Measurements from ENCODE around the gene PIKFYVE.

PIKFYVE gene

DNA sequence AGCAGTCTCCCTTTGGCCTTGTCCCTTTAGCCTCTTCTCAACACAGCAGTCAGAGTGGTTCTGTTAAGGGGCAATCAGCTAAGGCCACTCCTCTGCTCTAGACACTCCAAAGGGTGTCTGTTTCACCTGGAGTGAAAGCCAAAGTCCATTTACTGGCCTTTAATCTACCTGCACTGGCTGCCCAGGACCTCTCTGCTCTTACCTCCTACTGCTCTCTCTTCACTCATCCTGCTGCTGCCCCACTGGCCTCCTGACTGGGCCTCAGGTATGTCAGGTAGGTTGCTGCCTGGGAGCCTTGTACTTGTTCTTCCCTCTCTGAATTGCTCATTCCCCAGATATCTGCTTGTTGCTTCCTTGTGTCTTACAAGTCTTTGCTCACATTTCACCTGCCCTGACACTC, 68.2 kb downstream of the PIKFYVE start:
- no peak overlapping the region for H4K12ac ChIP-seq (ENCODE audit: low read depth, low read length)
- DNase-seq = no peak
- no peak overlapping the region for H4K8ac ChIP-seq (ENCODE audit: low read depth, low read length)
- H3K36me3 ChIP-seq (ENCODE audit: control insufficient read depth in 1 of 2, insufficient read depth in 2 of 2, low read length in 2 of 2) = peaks cover 11 to 14% of the 10 kb centered on the region in 2 experiments
- no peak overlapping the region for H2BK120ac ChIP-seq (ENCODE audit: insufficient read depth, low read length, poor library complexity)
- H3K27ac ChIP-seq (ENCODE audit: low read depth, low read length) = no peak overlapping the region
- H3K14ac ChIP-seq (ENCODE audit: low read length) = no peak overlapping the region
- H3K9ac ChIP-seq (ENCODE audit: low read length) = no peak overlapping the region
- H3K9me3 ChIP-seq (ENCODE audit: insufficient read depth, low read depth, low read length) = no peaks in the 10 kb centered on the region
- no peak overlapping the region for H2BK12ac ChIP-seq (ENCODE audit: low read length)
- H3K18ac ChIP-seq (ENCODE audit: low read length) = no peak overlapping the region
- no peak overlapping the region for H2AFZ ChIP-seq (ENCODE audit: insufficient read depth, low read length, poor library complexity)
- H3K4me2 ChIP-seq (ENCODE audit: low read length) = no peak overlapping the region
- no peaks in the 10 kb centered on the region for H3K79me2 ChIP-seq (ENCODE audit: control insufficient read depth, insufficient read depth, low read length, poor library complexity)
- no peak overlapping the region for H2AK5ac ChIP-seq (ENCODE audit: low read length)
- no peak overlapping the region for H3K4ac ChIP-seq (ENCODE audit: low read depth, low read length)
- H3K79me1 ChIP-seq (ENCODE audit: low read length) = no peaks in the 10 kb centered on the region
- H3K4me1 ChIP-seq (ENCODE audit: control insufficient read depth in 1 of 2, insufficient read depth in 2 of 2, low read length in 2 of 2) = no peaks in the 10 kb centered on the region
- H3K27me3 ChIP-seq (ENCODE audit: insufficient read depth, low read length) = no peaks in the 10 kb centered on the region
- no peak overlapping the region for H3K23ac ChIP-seq (ENCODE audit: low read length)
- H4K91ac ChIP-seq (ENCODE audit: low read depth, low read length) = no peak overlapping the region
- no peak overlapping the region for H3K4me3 ChIP-seq (ENCODE audit: low read depth, low read length)
- no peak overlapping the region for H2BK5ac ChIP-seq (ENCODE audit: low read depth, low read length, poor library complexity)

DNA sequence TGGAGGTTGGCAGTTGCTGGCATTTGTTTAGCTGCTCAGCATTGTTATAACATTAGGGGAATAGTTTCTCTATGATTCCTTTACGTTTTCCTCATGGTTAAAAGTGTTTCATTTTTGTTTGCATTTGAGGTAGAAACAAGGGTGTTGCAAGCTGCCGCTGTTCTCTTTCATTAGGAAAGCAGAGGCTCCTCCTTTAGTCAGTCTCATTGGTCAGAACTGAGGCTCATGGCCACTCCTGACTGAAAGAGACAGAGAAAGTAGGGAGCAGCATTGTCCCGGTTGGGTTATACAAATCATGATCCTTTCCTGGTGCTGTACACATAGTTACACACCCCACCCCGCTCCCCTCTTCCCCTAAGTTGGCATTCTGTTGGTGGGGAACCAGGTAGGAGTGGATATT, 80.7 kb downstream of the PIKFYVE start:
- no peak overlapping the region for H3K4ac ChIP-seq (ENCODE audit: low read depth, low read length)
- no peak for DNase-seq
- H4K91ac ChIP-seq (ENCODE audit: low read depth, low read length) = no peak overlapping the region
- no peak overlapping the region for H2BK12ac ChIP-seq (ENCODE audit: low read length)
- no peak overlapping the region for H2BK5ac ChIP-seq (ENCODE audit: low read depth, low read length, poor library complexity)
- H3K18ac ChIP-seq (ENCODE audit: low read length) = no peak overlapping the region
- no peak overlapping the region for H3K27ac ChIP-seq (ENCODE audit: low read depth, low read length)
- no peak overlapping the region for H3K23ac ChIP-seq (ENCODE audit: low read length)
- no peaks in the 10 kb centered on the region for H3K9me3 ChIP-seq (ENCODE audit: insufficient read depth, low read depth, low read length)
- no peak overlapping the region for H3K14ac ChIP-seq (ENCODE audit: low read length)
- peak overlapping the region; percentile 53 for H3K9ac ChIP-seq (ENCODE audit: low read length)
- no peaks in the 10 kb centered on the region for H3K79me2 ChIP-seq (ENCODE audit: control insufficient read depth, insufficient read depth, low read length, poor library complexity)
- H3K4me3 ChIP-seq (ENCODE audit: low read depth, low read length) = no peak overlapping the region
- peaks cover 10 to 12% of the 10 kb centered on the region in 2 experiments for H3K36me3 ChIP-seq (ENCODE audit: control insufficient read depth in 1 of 2, insufficient read depth in 2 of 2, low read length in 2 of 2)
- no peak overlapping the region for H3K4me2 ChIP-seq (ENCODE audit: low read length)
- no peaks in the 10 kb centered on the region for H3K4me1 ChIP-seq (ENCODE audit: control insufficient read depth in 1 of 2, insufficient read depth in 2 of 2, low read length in 2 of 2)
- no peak overlapping the region for H4K8ac ChIP-seq (ENCODE audit: low read depth, low read length)
- H2AK5ac ChIP-seq (ENCODE audit: low read length) = no peak overlapping the region
- no peak overlapping the region for H4K12ac ChIP-seq (ENCODE audit: low read depth, low read length)
- H3K79me1 ChIP-seq (ENCODE audit: low read length) = no peaks in the 10 kb centered on the region
- no CpG with 5 or more reads among the region's 4 CpGs for WGBS (ENCODE audit: extremely low coverage, insufficient coverage, insufficient read length)
- H2AFZ ChIP-seq (ENCODE audit: insufficient read depth, low read length, poor library complexity) = no peak overlapping the region
- H3K27me3 ChIP-seq (ENCODE audit: insufficient read depth, low read length) = no peaks in the 10 kb centered on the region
- H2BK120ac ChIP-seq (ENCODE audit: insufficient read depth, low read length, poor library complexity) = no peak overlapping the region

DNA sequence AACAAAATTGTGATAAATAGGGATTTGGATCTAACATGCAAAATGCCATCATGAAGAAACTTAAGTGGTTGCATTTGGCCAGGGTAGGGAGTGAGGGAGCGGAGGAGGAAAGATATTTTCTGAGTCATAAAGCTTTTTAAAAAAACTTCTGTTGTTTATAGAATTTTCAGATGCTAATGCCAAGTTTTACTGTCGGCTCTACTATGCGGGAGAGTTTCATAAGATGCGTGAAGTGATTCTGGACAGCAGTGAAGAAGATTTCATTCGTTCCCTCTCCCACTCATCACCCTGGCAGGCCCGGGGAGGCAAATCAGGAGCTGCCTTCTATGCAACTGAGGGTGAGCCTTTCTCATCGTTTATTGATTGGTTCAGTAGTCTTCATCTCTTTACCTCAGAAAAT, 84.6 kb downstream of the PIKFYVE start:
- Histone ChIP-seq H3K27ac (ENCODE audit: low read depth, low read length) (no peak overlapping the region), H4K12ac (ENCODE audit: low read depth, low read length) (no peak overlapping the region), H3K14ac (ENCODE audit: low read length) (no peak overlapping the region), H2BK5ac (ENCODE audit: low read depth, low read length, poor library complexity) (no peak overlapping the region), H2AK5ac (ENCODE audit: low read length) (no peak overlapping the region), H3K79me2 (ENCODE audit: control insufficient read depth, insufficient read depth, low read length, poor library complexity) (no peaks in the 10 kb centered on the region), H4K8ac (ENCODE audit: low read depth, low read length) (no peak overlapping the region), H3K18ac (ENCODE audit: low read length) (no peak overlapping the region), H3K9ac (ENCODE audit: low read length) (no peak overlapping the region), H2AFZ (ENCODE audit: insufficient read depth, low read length, poor library complexity) (no peak overlapping the region), H3K79me1 (ENCODE audit: low read length) (no peaks in the 10 kb centered on the region), H4K91ac (ENCODE audit: low read depth, low read length) (no peak overlapping the region), H3K9me3 (ENCODE audit: insufficient read depth, low read depth, low read length) (no peaks in the 10 kb centered on the region), H3K4me2 (ENCODE audit: low read length) (no peak overlapping the region), H3K27me3 (ENCODE audit: insufficient read depth, low read length) (no peaks in the 10 kb centered on the region), H2BK12ac (ENCODE audit: low read length) (no peak overlapping the region), H3K36me3 (ENCODE audit: control insufficient read depth in 1 of 2, insufficient read depth in 2 of 2, low read length in 2 of 2) (peaks cover 9 to 19% of the 10 kb centered on the region in 2 experiments), H3K4me3 (ENCODE audit: low read depth, low read length) (no peak overlapping the region), H3K4ac (ENCODE audit: low read depth, low read length) (no peak overlapping the region), H3K4me1 (ENCODE audit: control insufficient read depth in 1 of 2, insufficient read depth in 2 of 2, low read length in 2 of 2) (no peaks in the 10 kb centered on the region), H3K23ac (ENCODE audit: low read length) (no peak overlapping the region), H2BK120ac (ENCODE audit: insufficient read depth, low read length, poor library complexity) (no peak overlapping the region)
- no peak for DNase-seq
- no CpG with 5 or more reads among the region's 7 CpGs for WGBS (ENCODE audit: extremely low coverage, insufficient coverage, insufficient read length)

DNA sequence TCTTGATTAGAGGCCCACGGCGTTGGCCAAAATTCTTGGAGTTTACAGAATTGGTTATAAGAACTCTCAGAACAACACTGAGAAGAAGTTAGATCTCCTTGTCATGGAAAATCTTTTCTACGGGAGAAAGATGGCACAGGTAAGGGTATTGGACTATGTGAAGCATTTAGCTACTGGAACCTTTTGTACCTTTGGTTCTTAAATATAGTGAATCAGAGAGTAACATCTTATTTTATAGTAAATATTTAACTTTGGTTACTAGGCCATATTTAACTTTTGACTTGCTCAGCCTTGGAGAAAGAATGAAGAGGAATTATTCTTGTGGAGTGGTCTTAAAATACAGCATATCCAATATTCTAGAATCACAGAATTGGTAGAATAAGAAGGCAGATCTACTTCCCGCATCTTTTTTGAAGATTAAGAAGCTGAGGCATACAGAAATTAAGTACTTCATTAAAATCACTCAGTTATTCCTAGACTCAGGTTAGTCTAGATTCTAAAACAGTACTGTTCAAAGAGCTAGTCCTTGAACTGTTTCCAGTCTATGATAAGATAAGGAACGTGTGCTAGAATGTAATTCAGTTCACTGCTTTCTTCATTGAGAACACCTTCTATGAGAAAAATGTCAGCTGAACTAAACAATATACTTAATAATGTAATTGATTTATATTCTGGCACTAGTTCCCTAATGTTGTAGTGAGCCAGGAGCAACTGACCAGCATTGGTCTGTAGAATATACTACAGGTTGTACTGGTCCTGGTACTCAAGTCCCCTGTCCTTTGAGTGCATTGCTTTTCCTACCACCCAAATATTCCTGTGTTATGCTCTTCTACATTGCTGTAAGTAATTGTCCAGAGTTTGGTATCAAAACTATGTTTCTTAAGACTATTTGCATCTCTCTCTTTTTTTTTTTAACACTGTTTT, 86.9 kb downstream of the PIKFYVE start:
- Histone ChIP-seq H3K4ac (ENCODE audit: low read depth, low read length) (no peak overlapping the region), H3K79me1 (ENCODE audit: low read length) (no peaks in the 10 kb centered on the region), H3K18ac (ENCODE audit: low read length) (no peak overlapping the region), H2BK12ac (ENCODE audit: low read length) (no peak overlapping the region), H3K4me1 (ENCODE audit: control insufficient read depth in 1 of 2, insufficient read depth in 2 of 2, low read length in 2 of 2) (no peaks in the 10 kb centered on the region), H2AFZ (ENCODE audit: insufficient read depth, low read length, poor library complexity) (no peak overlapping the region), H3K4me2 (ENCODE audit: low read length) (no peak overlapping the region), H4K8ac (ENCODE audit: low read depth, low read length) (no peak overlapping the region), H4K12ac (ENCODE audit: low read depth, low read length) (no peak overlapping the region), H4K91ac (ENCODE audit: low read depth, low read length) (no peak overlapping the region), H3K23ac (ENCODE audit: low read length) (no peak overlapping the region), H3K27me3 (ENCODE audit: insufficient read depth, low read length) (no peaks in the 10 kb centered on the region), H3K36me3 (ENCODE audit: control insufficient read depth in 1 of 2, insufficient read depth in 2 of 2, low read length in 2 of 2) (peaks cover 8 to 16% of the 10 kb centered on the region in 2 experiments), H2AK5ac (ENCODE audit: low read length) (no peak overlapping the region), H3K9me3 (ENCODE audit: insufficient read depth, low read depth, low read length) (no peaks in the 10 kb centered on the region), H3K4me3 (ENCODE audit: low read depth, low read length) (no peak overlapping the region), H3K27ac (ENCODE audit: low read depth, low read length) (no peak overlapping the region), H3K14ac (ENCODE audit: low read length) (no peak overlapping the region), H3K9ac (ENCODE audit: low read length) (no peak overlapping the region), H2BK5ac (ENCODE audit: low read depth, low read length, poor library complexity) (no peak overlapping the region), H3K79me2 (ENCODE audit: control insufficient read depth, insufficient read depth, low read length, poor library complexity) (no peaks in the 10 kb centered on the region), H2BK120ac (ENCODE audit: insufficient read depth, low read length, poor library complexity) (no peak overlapping the region)
- WGBS (ENCODE audit: extremely low coverage, insufficient coverage, insufficient read length) = no CpG with 5 or more reads among the region's 5 CpGs
- DNase-seq = no peak
